Upper lobe of right lung (tissue), 1 donor: Measurements from ENCODE around the gene PLCB1. TPM values are rescaled to one million over a fixed set of nuclear protein-coding genes. Genes with fewer than 3 reads are reported as not detected.

ENCODE experiments used
- ATAC-seq: fragments of 200-7000 bp; cut with Tn5 transposase; one replicate; pipeline ENCODE4 v1.9.1; 2020; ENCODE audit warnings: mild to moderate bottlenecking, moderate library complexity
- DNase-seq: peaks from one replicate; pipeline ENCODE4 v3.0.0-alpha.2; 2020
- H3K27ac ChIP-seq: fragments of 200-600 bp; one replicate; pipeline ENCODE4 v1.8.0; 2022
- H3K27me3 ChIP-seq: fragments of 200-600 bp; one replicate; pipeline ENCODE4 v1.8.0; 2022; ENCODE audit warnings: mild to moderate bottlenecking
- H3K36me3 ChIP-seq: fragments of 200-600 bp; one replicate; pipeline ENCODE4 v1.8.0; 2022
- H3K4me1 ChIP-seq: fragments of 200-600 bp; one replicate; pipeline ENCODE4 v1.8.0; 2022
- H3K4me3 ChIP-seq: fragments of 200-600 bp; one replicate; pipeline ENCODE4 v1.8.0; 2022; ENCODE audit warnings: mild to moderate bottlenecking
- H3K9me3 ChIP-seq: fragments of 200-600 bp; one replicate; pipeline ENCODE4 v1.8.0; 2022
- CTCF ChIP-seq: fragments of 200-600 bp; IDR thresholded peaks from one replicate; pipeline ENCODE4 v1.8.0; 2022; ENCODE audit warnings: antibody characterized with exemption
- intact Hi-C: fragments of 100-400 bp; cut with DNase I; formaldehyde crosslinking; loops from one replicate; pipeline ENCODE4 v1.11.0; 2022
- total RNA-seq: library from RNA; stranded (reverse); fragmentation: NEBNext Ultra II Directional; extraction: Animal tissue kit (Norgen Biotek cat#: 25700); gene quantifications from one replicate; pipeline ENCODE4 v1.2.1, GENCODE V29; 2021
- donor health status: DM: no; HTN: yes; CAD: no; lungs with severe emphysema.

PLCB1 gene
- total RNA-seq, 1 donor from 2014 or later, result 12.4 TPM

GRCh38 chr20:8749986-8750385 lies 617.9 kb downstream of the PLCB1 start:
- H3K9me3 ChIP-seq, result no peaks in the 10 kb centered on the region
- no peaks in the 10 kb centered on the region for H3K36me3 ChIP-seq
- ATAC-seq (no peak), DNase-seq (no peak)
- no peaks in the 10 kb centered on the region for H3K27me3 ChIP-seq
- H3K4me3 ChIP-seq, result no peak overlapping the region
- H3K27ac ChIP-seq, result no peak overlapping the region
- intact Hi-C loops, result no loop called here
- H3K4me1 ChIP-seq, result no peaks in the 10 kb centered on the region
- no peak for TF ChIP-seq CTCF

GRCh38 chr20:8755340-8756118 lies 623.5 kb downstream of the PLCB1 start:
- H3K27me3 ChIP-seq, result no peaks in the 10 kb centered on the region
- DNase-seq, result no peak
- ATAC-seq, result no peak
- no peak for TF ChIP-seq CTCF
- no peaks in the 10 kb centered on the region for H3K4me1 ChIP-seq
- no peak overlapping the region for H3K27ac ChIP-seq
- H3K4me3 ChIP-seq, result no peak overlapping the region
- intact Hi-C loops, result no loop called here
- H3K36me3 ChIP-seq, result no peaks in the 10 kb centered on the region
- H3K9me3 ChIP-seq, result no peaks in the 10 kb centered on the region

GRCh38 chr20:8756410-8756809 lies 624.3 kb downstream of the PLCB1 start:
- Histone ChIP-seq H3K4me1 (no peaks in the 10 kb centered on the region), H3K4me3 (no peak overlapping the region), H3K27me3 (no peaks in the 10 kb centered on the region), H3K36me3 (no peaks in the 10 kb centered on the region), H3K27ac (no peak overlapping the region), H3K9me3 (no peaks in the 10 kb centered on the region)
- no peak for TF ChIP-seq CTCF
- intact Hi-C loops, result no loop called here
- DNase-seq, result no peak
- no peak for ATAC-seq

GRCh38 chr20:8757146-8757545 lies 625.1 kb downstream of the PLCB1 start:
- TF ChIP-seq CTCF, result no peak
- H3K27ac ChIP-seq, result no peak overlapping the region
- H3K4me1 ChIP-seq, result no peaks in the 10 kb centered on the region
- no peak for DNase-seq
- no peak overlapping the region for H3K4me3 ChIP-seq
- no peak for ATAC-seq
- no peaks in the 10 kb centered on the region for H3K27me3 ChIP-seq
- intact Hi-C loops, result no loop called here
- H3K9me3 ChIP-seq, result no peaks in the 10 kb centered on the region
- H3K36me3 ChIP-seq, result no peaks in the 10 kb centered on the region

- no peak overlapping the region for H3K4me3 ChIP-seq
- intact Hi-C loops, result no loop called here
- H3K27me3 ChIP-seq, result no peaks in the 10 kb centered on the region
- DNase-seq, result no peak
- no peaks in the 10 kb centered on the region for H3K36me3 ChIP-seq
- no peak for TF ChIP-seq CTCF
- no peak overlapping the region for H3K27ac ChIP-seq
- H3K4me1 ChIP-seq, result no peaks in the 10 kb centered on the region
- no peaks in the 10 kb centered on the region for H3K9me3 ChIP-seq
- no peak for ATAC-seq
Observed at GRCh38 chr20:8764344-8764962, 632.4 kb downstream of the PLCB1 start.
